ENCODE data around the gene KLHL35.

GRCh38 chr11:75450826-75451821 lies 18.1 kb upstream of the KLHL35 start:
- TF ChIP-seq ZNF274 (IDR thresholded peaks at IDR 0.05; ENCODE audit: low read depth, low read length), result no peak
- no peak for TF ChIP-seq YY1 (IDR thresholded peaks at IDR 0.05; ENCODE audit: insufficient read depth, insufficient read length)

Measured in NT2/D1 (cell line).